SK-N-SH (cell line): ENCODE results near the gene GSTM5. TPM values are rescaled to one million over a fixed set of nuclear protein-coding genes. Genes with fewer than 3 reads are reported as not detected.

Source experiments
- CTCF ChIA-PET: fragments of 300-600, 350-600 bp; formaldehyde crosslinking; extraction: SDS; loops from one replicate; lab custom pipeline; 2021; lab: Yijun Ruan, JAX
- POLR2A ChIA-PET: fragments of 350-600 bp; sonication (Branson Sonifier 250); formaldehyde crosslinking; extraction: SDS; loops from one replicate; lab custom pipeline; 2020; ENCODE audit warnings: antibody characterized with exemption, inconsistent platforms; lab: Yijun Ruan, JAX
- DNase-seq: peaks from one replicate; pipeline ENCODE4 v3.0.0; 2012
- H2AFZ ChIP-seq: fragments of 200-600 bp; sonication (generic); 2 replicates; pipeline ENCODE4 v1.8.1; 2016; ENCODE audit warnings: antibody characterized with exemption, mild to moderate bottlenecking, low read depth
- H3F3A ChIP-seq: fragments of 200-600 bp; sonication (generic); replicated peaks from 2 replicates; pipeline ENCODE3; 2016; ENCODE audit warnings: antibody characterized with exemption, mild to moderate bottlenecking; ENCODE audit not compliant: insufficient read depth
- H3K27ac ChIP-seq, 2 experiments: fragments of 200-500 bp in 1 of 2; fragments of 200-600 bp in 1 of 2; sonication (Bioruptor generic) in 1 of 2; sonication (generic), shearing (Covaris generic) in 1 of 2; 2 replicates each; pipeline versions ENCODE4 v1.5.1 to v1.6.1; 2014 to 2016; ENCODE audit warnings: low read depth in 2 of 2, inconsistent platforms in 1 of 2, low read length in 1 of 2, mild to moderate bottlenecking in 1 of 2, mixed read lengths in 1 of 2
- H3K27me3 ChIP-seq: fragments of 200-600 bp; sonication (generic), shearing (Covaris generic); 2 replicates; pipeline ENCODE4 v1.6.1; 2016; ENCODE audit warnings: mixed run types; ENCODE audit not compliant: insufficient read depth
- H3K36me3 ChIP-seq, 2 experiments: fragments of 200-500 bp in 1 of 2; fragments of 200-600 bp in 1 of 2; sonication (Bioruptor generic) in 1 of 2; sonication (generic) in 1 of 2; replicated peaks in 1 of 2; 2 replicates each; pipeline versions ENCODE3 to v1.5.1; 2014 to 2016; ENCODE audit warnings: low read length in 1 of 2, mild to moderate bottlenecking in 1 of 2; ENCODE audit not compliant: insufficient read depth in 2 of 2, control insufficient read depth in 1 of 2
- H3K4me1 ChIP-seq, 2 experiments: fragments of 200-500 bp in 1 of 2; fragments of 200-600 bp in 1 of 2; sonication (Bioruptor generic) in 1 of 2; sonication (generic), shearing (Covaris generic) in 1 of 2; 2 replicates each; pipeline versions ENCODE4 v1.5.1 to v1.6.1; 2014 to 2016; ENCODE audit warnings: low read depth in 1 of 2, low read length in 1 of 2, mixed run types in 1 of 2; ENCODE audit not compliant: insufficient read depth in 2 of 2, control insufficient read depth in 1 of 2
- H3K4me2 ChIP-seq: fragments of 200-600 bp; sonication (generic), shearing (Covaris generic); 2 replicates; pipeline ENCODE4 v1.6.1; 2017; ENCODE audit warnings: mixed run types
- H3K4me3 ChIP-seq, 2 experiments: fragments of 200-500 bp in 1 of 2; fragments of 200-600 bp in 1 of 2; sonication (Bioruptor generic) in 1 of 2; sonication (generic), shearing (Covaris generic) in 1 of 2; 2 replicates each; pipeline versions ENCODE4 v1.5.1 to v1.8.1; 2014 to 2016; ENCODE audit warnings: low read depth in 2 of 2, inconsistent platforms in 1 of 2, low read length in 1 of 2, mild to moderate bottlenecking in 1 of 2, mixed read lengths in 1 of 2, moderate library complexity in 1 of 2
- H3K79me2 ChIP-seq: fragments of 200-600 bp; sonication (generic); 2 replicates; pipeline ENCODE4 v1.8.1; 2017; ENCODE audit warnings: mild to moderate bottlenecking; ENCODE audit not compliant: insufficient read depth
- H3K9ac ChIP-seq: fragments of 200-600 bp; sonication (generic); 2 replicates; pipeline ENCODE4 v1.6.1; 2017; ENCODE audit warnings: mixed run types
- H3K9me2 ChIP-seq: fragments of 200-600 bp; sonication (generic); 2 replicates; pipeline ENCODE4 v1.6.1; 2017; ENCODE audit warnings: mixed run types
- H3K9me3 ChIP-seq: fragments of 200-600 bp; sonication (generic); 2 replicates; pipeline ENCODE4 v1.6.1; 2017; ENCODE audit warnings: mixed run types, mild to moderate bottlenecking, moderate library complexity
- H4K20me1 ChIP-seq: fragments of 200-600 bp; sonication (generic); 2 replicates; pipeline ENCODE4 v1.6.1; 2017; ENCODE audit warnings: mild to moderate bottlenecking, mixed run types; ENCODE audit not compliant: insufficient read depth
- CHD2 ChIP-seq: fragments of 150-350 bp; IDR thresholded peaks from 2 replicates; pipeline ENCODE4 v1.6.1; 2018; ENCODE audit warnings: low read length; ENCODE audit not compliant: partially characterized antibody
- ELF1 ChIP-seq: IDR thresholded peaks from 2 replicates; pipeline ENCODE4 v1.4.0; 2012
- EP300 ChIP-seq, 2 experiments: IDR thresholded peaks; 2 replicates each; pipeline versions ENCODE4 v1.4.0 to v1.6.1; 2012; ENCODE audit warnings: borderline replicate concordance in 1 of 2, low read depth in 1 of 2, low read length in 1 of 2
- FOSL2 ChIP-seq: IDR thresholded peaks from 2 replicates; pipeline ENCODE4 v1.4.0; 2012; ENCODE audit warnings: low read depth, mild to moderate bottlenecking, moderate library complexity, borderline replicate concordance
- FOXJ3 ChIP-seq: sonication (generic); formaldehyde crosslinking; IDR thresholded peaks from 2 replicates; pipeline ENCODE4 v1.5.1; 2020; ENCODE audit warnings: mild to moderate bottlenecking, missing genetic modification reagents
- FOXM1 ChIP-seq: IDR thresholded peaks from 2 replicates; pipeline ENCODE4 v1.4.0; 2012; ENCODE audit warnings: low read depth, mild to moderate bottlenecking
- GABPA ChIP-seq: IDR thresholded peaks from 2 replicates; pipeline ENCODE4 v1.4.0; 2012; ENCODE audit warnings: low read depth, mild to moderate bottlenecking
- JUND ChIP-seq: IDR thresholded peaks from 2 replicates; pipeline ENCODE4 v1.4.0; 2012
- MXI1 ChIP-seq: IDR thresholded peaks from 2 replicates; pipeline ENCODE4 v1.6.1; 2012; ENCODE audit warnings: mild to moderate bottlenecking, low read depth, low read length, improper control_type of control experiment
- RAD21 ChIP-seq: IDR thresholded peaks from 2 replicates; pipeline ENCODE4 v1.6.1; 2012; ENCODE audit warnings: mild to moderate bottlenecking, low read length
- RCOR1 ChIP-seq: fragments of 150-350 bp; IDR thresholded peaks from 2 replicates; pipeline ENCODE4 v1.6.1; 2017; ENCODE audit warnings: antibody characterized with exemption, low read length
- REST ChIP-seq: IDR thresholded peaks from 2 replicates; pipeline ENCODE4 v1.6.1; 2012; ENCODE audit warnings: mild to moderate bottlenecking, low read depth, low read length, moderate library complexity
- RFX5 ChIP-seq: IDR thresholded peaks from 2 replicates; pipeline ENCODE4 v1.6.1; 2012; ENCODE audit warnings: mild to moderate bottlenecking, improper control_type of control experiment, low read length
- SIN3A ChIP-seq: IDR thresholded peaks from 2 replicates; pipeline ENCODE4 v1.6.1; 2012; ENCODE audit warnings: low read depth, mild to moderate bottlenecking, low read length, moderate library complexity, borderline replicate concordance
- SMC3 ChIP-seq: IDR thresholded peaks from 2 replicates; pipeline ENCODE4 v1.6.1; 2012; ENCODE audit warnings: low read depth, low read length, improper control_type of control experiment
- TEAD4 ChIP-seq: IDR thresholded peaks from 2 replicates; pipeline ENCODE4 v1.4.0; 2012; ENCODE audit warnings: mild to moderate bottlenecking, borderline replicate concordance; ENCODE audit not compliant: insufficient read depth
- USF1 ChIP-seq: IDR thresholded peaks from 2 replicates; pipeline ENCODE4 v1.4.0; 2012; ENCODE audit warnings: low read depth, borderline replicate concordance
- USF2 ChIP-seq: fragments of 150-350 bp; IDR thresholded peaks from 2 replicates; pipeline ENCODE4 v1.6.1; 2017; ENCODE audit warnings: antibody characterized with exemption, low read length, low read depth, borderline replicate concordance
- ZBTB33 ChIP-seq: IDR thresholded peaks from 2 replicates; pipeline ENCODE4 v1.4.0; 2012; ENCODE audit warnings: low read depth, borderline replicate concordance
- WGBS: methylation state at CpG from one replicate; pipeline ENCODE4 v1.1.6; 2017; ENCODE audit warnings: low lambda C conversion rate; 5-methylcytosine and 5-hydroxymethylcytosine counted together
- polyA plus RNA-seq, 3 experiments: library from polyadenylated mRNA; depleted of rRNA; stranded (reverse); fragments of >200 nt; gene quantifications; 2 replicates each; pipeline ENCODE4 v1.2.3, GENCODE V29; 2012

The GSTM5 gene
- polyA plus RNA-seq, 1 of the 3 experiments (the other 2 are of a cell fraction): not detected

GRCh38 chr1:109722908-109723691 lies 11.0 kb downstream of the GSTM5 start:
- Histone ChIP-seq H3K79me2 (no peaks in the 10 kb centered on the region), H4K20me1 (no peaks in the 10 kb centered on the region), H3K4me1 (peaks cover 0 to 6% of the 10 kb centered on the region in 2 experiments; a peak in 2 of 4 replicates), H3K9me3 (no peaks in the 10 kb centered on the region), H3K36me3 (no peaks in the 10 kb centered on the region), H3K9ac (no peak overlapping the region), H3K9me2 (no peaks in the 10 kb centered on the region), H3F3A (no peaks in the 10 kb centered on the region), H3K4me3 (no peak overlapping the region), H3K4me2 (no peak overlapping the region), H2AFZ (no peak overlapping the region), H3K27me3 (no peaks in the 10 kb centered on the region), H3K27ac (no peak overlapping the region)
- TF ChIP-seq EP300 (IDR thresholded peaks at IDR 0.05; ENCODE audit: borderline replicate concordance in 1 of 2, low read depth in 1 of 2, low read length in 1 of 2) (no peak), USF1 (no peak), RAD21 (no peak), TEAD4 (no peak), REST (no peak), FOXJ3 (CRISPR knock-in tag) (no peak), RFX5 (no peak), MXI1 (no peak), ELF1 (no peak), FOXM1 (no peak), CHD2 (no peak), SIN3A (no peak), SMC3 (no peak), GABPA (no peak), RCOR1 (no peak), FOSL2 (no peak), USF2 (no peak), JUND (no peak), ZBTB33 (no peak)
- no peak for DNase-seq
- ChIA-PET CTCF (no interaction called here), POLR2A (no interaction called here)
- 88% methylated on average over 7 of the region's 7 CpGs for WGBS
